ENCODE data around the gene SND1.

Gene SND1

GRCh38 chr7:128036226-128036940 is 384.4 kb downstream of the SND1 start:
- no peak for DNase-seq (ENCODE audit: low read depth in 1 of 2, low spot score in 1 of 2)
- no peak for TF ChIP-seq GABPA (IDR thresholded peaks at IDR 0.05; ENCODE audit: low read depth)
- no peak for TF ChIP-seq POLR2AphosphoS5 (IDR thresholded peaks at IDR 0.05; ENCODE audit: low read depth)
- TF ChIP-seq REST (IDR thresholded peaks at IDR 0.05; ENCODE audit: insufficient replicate concordance, low read depth): no peak
- H3K27me3 ChIP-seq (ENCODE audit: insufficient read depth, poor library complexity, severe bottlenecking): no peaks in the 10 kb centered on the region
- H3K4me3 ChIP-seq (replicated peaks; ENCODE audit: insufficient read depth, low read length): no peak overlapping the region
- H3K27ac ChIP-seq (replicated peaks): no peak overlapping the region

- H3K27ac ChIP-seq (replicated peaks): no peak overlapping the region
- TF ChIP-seq GABPA (IDR thresholded peaks at IDR 0.05; ENCODE audit: low read depth): no peak
- no peak for TF ChIP-seq REST (IDR thresholded peaks at IDR 0.05; ENCODE audit: insufficient replicate concordance, low read depth)
- no peak for TF ChIP-seq SPI1 (IDR thresholded peaks at IDR 0.05; ENCODE audit: borderline replicate concordance, low read depth)
- no peak for TF ChIP-seq POLR2AphosphoS5 (IDR thresholded peaks at IDR 0.05; ENCODE audit: low read depth)
- TF ChIP-seq CTCF (IDR thresholded peaks at IDR 0.05; ENCODE audit: insufficient read depth, low read length): no peak
- DNase-seq (ENCODE audit: low read depth in 1 of 2, low spot score in 1 of 2): no peak
- no peaks in the 10 kb centered on the region for H3K27me3 ChIP-seq (ENCODE audit: insufficient read depth, poor library complexity, severe bottlenecking)
- H3K4me3 ChIP-seq (replicated peaks; ENCODE audit: insufficient read depth, low read length): no peak overlapping the region
These were observed 385.1 kb downstream of the SND1 start for GRCh38 chr7:128037081-128037480.

- DNase-seq (ENCODE audit: low read depth in 1 of 2, low spot score in 1 of 2): no peak
- no peak for TF ChIP-seq REST (IDR thresholded peaks at IDR 0.05; ENCODE audit: insufficient replicate concordance, low read depth)
- no peak for TF ChIP-seq SPI1 (IDR thresholded peaks at IDR 0.05; ENCODE audit: borderline replicate concordance, low read depth)
- TF ChIP-seq POLR2AphosphoS5 (IDR thresholded peaks at IDR 0.05; ENCODE audit: low read depth): no peak
- TF ChIP-seq CTCF (IDR thresholded peaks at IDR 0.05; ENCODE audit: insufficient read depth, low read length): no peak
- TF ChIP-seq GABPA (IDR thresholded peaks at IDR 0.05; ENCODE audit: low read depth): no peak
- no peaks in the 10 kb centered on the region for H3K27me3 ChIP-seq (ENCODE audit: insufficient read depth, poor library complexity, severe bottlenecking)
- no peak overlapping the region for H3K4me3 ChIP-seq (replicated peaks; ENCODE audit: insufficient read depth, low read length)
- no peak overlapping the region for H3K27ac ChIP-seq (replicated peaks)
These were observed 386.1 kb downstream of the SND1 start for GRCh38 chr7:128037880-128038619.

All from HL-60 (cell line).